A549 (cell line): ENCODE data around the gene GUK1.

Source experiments
- MAFK ChIP-seq: fragments of 450-650 bp; IDR thresholded peaks from 2 replicates; pipeline ENCODE4 v1.6.1; 2014; ENCODE audit not compliant: partially characterized antibody
- POLR2A ChIP-seq: IDR thresholded peaks from 2 replicates; pipeline ENCODE4 v1.6.1; 2012; ENCODE audit warnings: mild to moderate bottlenecking, low read length

GRCh38 chr1:228154670-228155571 lies 14.8 kb downstream of the GUK1 start:
- no peak for TF ChIP-seq MAFK
- TF ChIP-seq POLR2A: no peak
